Loucy (cell line): Measurements from ENCODE around the gene PIGM.

Experiments used
- H2AFZ ChIP-seq: fragments of 200-600 bp; sonication (generic); 2 replicates; pipeline ENCODE4 v1.6.0; 2016; ENCODE audit warnings: antibody characterized with exemption, mild to moderate bottlenecking, low read length, moderate library complexity
- H3F3A ChIP-seq: fragments of 200-600 bp; 2 replicates; pipeline ENCODE4 v1.6.0; 2016; ENCODE audit warnings: antibody characterized with exemption, low read depth, mild to moderate bottlenecking
- H3K27me3 ChIP-seq: fragments of 200-600 bp; sonication (generic); 2 replicates; pipeline ENCODE4 v1.6.1; 2014; ENCODE audit warnings: low read length, mild to moderate bottlenecking; ENCODE audit not compliant: insufficient read depth, poor library complexity, severe bottlenecking
- H3K36me3 ChIP-seq: fragments of 200-600 bp; sonication (generic); 2 replicates; pipeline ENCODE4 v1.6.1; 2016; ENCODE audit warnings: low read length; ENCODE audit not compliant: insufficient read depth
- H3K4me1 ChIP-seq: fragments of 200-600 bp; sonication (generic); 2 replicates; pipeline ENCODE4 v1.5.1; 2014; ENCODE audit warnings: low read length, mild to moderate bottlenecking; ENCODE audit not compliant: insufficient read depth, poor library complexity, severe bottlenecking
- H3K4me2 ChIP-seq: fragments of 200-600 bp; sonication (generic); 2 replicates; pipeline ENCODE4 v1.6.0; 2014; ENCODE audit warnings: antibody characterized with exemption, low read length, low read depth, mild to moderate bottlenecking; ENCODE audit not compliant: poor library complexity, severe bottlenecking
- H3K4me3 ChIP-seq: fragments of 200-600 bp; sonication (generic); 2 replicates; pipeline ENCODE4 v1.5.1; 2014; ENCODE audit warnings: low read length, mild to moderate bottlenecking, mixed read lengths; ENCODE audit not compliant: poor library complexity, severe bottlenecking
- H3K79me2 ChIP-seq: fragments of 200-600 bp; sonication (generic); 2 replicates; pipeline ENCODE4 v1.6.1; 2014; ENCODE audit warnings: low read length; ENCODE audit not compliant: insufficient read depth
- H3K9ac ChIP-seq: fragments of 200-600 bp; sonication (generic); 2 replicates; pipeline ENCODE4 v1.6.0; 2014; ENCODE audit warnings: mild to moderate bottlenecking, low read depth, low read length, moderate library complexity; ENCODE audit not compliant: poor library complexity, severe bottlenecking
- H3K9me2 ChIP-seq: fragments of 200-600 bp; sonication (generic); replicated peaks from 2 replicates; pipeline ENCODE4 v1.6.1; 2016; ENCODE audit warnings: low read depth, low read length, mixed read lengths
- H3K9me3 ChIP-seq: fragments of 200-600 bp; sonication (generic); 2 replicates; pipeline ENCODE4 v1.6.1; 2014; ENCODE audit warnings: mild to moderate bottlenecking, antibody characterized with exemption, low read length, low read depth; ENCODE audit not compliant: insufficient read depth
- H4K20me1 ChIP-seq: fragments of 200-600 bp; sonication (generic); 2 replicates; pipeline ENCODE4 v1.6.0; 2014; ENCODE audit warnings: antibody characterized with exemption, low read length, mild to moderate bottlenecking; ENCODE audit not compliant: insufficient read depth, poor library complexity, severe bottlenecking
- EZH2phosphoT487 ChIP-seq: fragments of 200-600 bp; IDR thresholded peaks from 2 replicates; pipeline ENCODE4 v1.6.1; 2018; ENCODE audit warnings: antibody characterized with exemption, mild to moderate bottlenecking, moderate library complexity, borderline replicate concordance
- TF ChIP-seq, protein P1 (sequence below): fragments of 200-600 bp; sonication (generic); conservative IDR thresholded peaks from 2 replicates; pipeline ENCODE4 v1.5.1; 2014; ENCODE audit warnings: mild to moderate bottlenecking, antibody characterized with exemption, low read length

The PIGM gene

DNA sequence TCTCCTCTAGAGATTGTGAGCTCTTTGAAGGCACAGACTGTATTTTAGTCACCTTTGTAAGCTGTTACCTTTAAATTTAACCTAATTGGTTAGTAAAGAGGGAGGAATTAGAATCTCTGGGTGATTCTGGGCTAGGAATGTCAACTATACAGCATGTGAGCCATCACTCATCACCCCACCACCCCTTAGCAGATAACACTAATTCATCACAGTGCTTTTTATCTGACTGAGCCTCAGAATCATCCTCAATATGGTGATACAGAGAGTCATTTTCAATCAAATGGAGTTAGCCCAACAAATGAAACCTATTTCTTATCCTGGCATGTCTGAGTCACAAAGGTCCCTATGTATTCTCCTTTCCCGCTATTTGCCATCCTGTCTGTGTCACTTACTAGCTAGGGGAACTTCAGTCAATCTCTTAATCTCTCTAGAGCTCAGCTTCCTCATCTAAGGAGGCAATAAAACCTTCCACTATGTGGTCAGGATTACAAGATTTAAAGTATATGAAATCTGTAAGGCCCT lies 24.9 kb upstream of the PIGM start:
- Histone ChIP-seq H3K79me2 (no peaks in the 10 kb centered on the region), H3K9ac (no peak overlapping the region), H3K9me3 (no peaks in the 10 kb centered on the region), H3K27me3 (no peaks in the 10 kb centered on the region), H3K4me1 (no peaks in the 10 kb centered on the region), H3K9me2 (no peaks in the 10 kb centered on the region), H3K4me2 (no peak overlapping the region), H3K36me3 (no peaks in the 10 kb centered on the region), H2AFZ (no peak overlapping the region), H3F3A (no peaks in the 10 kb centered on the region), H4K20me1 (no peaks in the 10 kb centered on the region), H3K4me3 (no peak overlapping the region)
- TF ChIP-seq, protein P1, sequence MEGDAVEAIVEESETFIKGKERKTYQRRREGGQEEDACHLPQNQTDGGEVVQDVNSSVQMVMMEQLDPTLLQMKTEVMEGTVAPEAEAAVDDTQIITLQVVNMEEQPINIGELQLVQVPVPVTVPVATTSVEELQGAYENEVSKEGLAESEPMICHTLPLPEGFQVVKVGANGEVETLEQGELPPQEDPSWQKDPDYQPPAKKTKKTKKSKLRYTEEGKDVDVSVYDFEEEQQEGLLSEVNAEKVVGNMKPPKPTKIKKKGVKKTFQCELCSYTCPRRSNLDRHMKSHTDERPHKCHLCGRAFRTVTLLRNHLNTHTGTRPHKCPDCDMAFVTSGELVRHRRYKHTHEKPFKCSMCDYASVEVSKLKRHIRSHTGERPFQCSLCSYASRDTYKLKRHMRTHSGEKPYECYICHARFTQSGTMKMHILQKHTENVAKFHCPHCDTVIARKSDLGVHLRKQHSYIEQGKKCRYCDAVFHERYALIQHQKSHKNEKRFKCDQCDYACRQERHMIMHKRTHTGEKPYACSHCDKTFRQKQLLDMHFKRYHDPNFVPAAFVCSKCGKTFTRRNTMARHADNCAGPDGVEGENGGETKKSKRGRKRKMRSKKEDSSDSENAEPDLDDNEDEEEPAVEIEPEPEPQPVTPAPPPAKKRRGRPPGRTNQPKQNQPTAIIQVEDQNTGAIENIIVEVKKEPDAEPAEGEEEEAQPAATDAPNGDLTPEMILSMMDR = no peak
- TF ChIP-seq EZH2phosphoT487 = no peak

DNA sequence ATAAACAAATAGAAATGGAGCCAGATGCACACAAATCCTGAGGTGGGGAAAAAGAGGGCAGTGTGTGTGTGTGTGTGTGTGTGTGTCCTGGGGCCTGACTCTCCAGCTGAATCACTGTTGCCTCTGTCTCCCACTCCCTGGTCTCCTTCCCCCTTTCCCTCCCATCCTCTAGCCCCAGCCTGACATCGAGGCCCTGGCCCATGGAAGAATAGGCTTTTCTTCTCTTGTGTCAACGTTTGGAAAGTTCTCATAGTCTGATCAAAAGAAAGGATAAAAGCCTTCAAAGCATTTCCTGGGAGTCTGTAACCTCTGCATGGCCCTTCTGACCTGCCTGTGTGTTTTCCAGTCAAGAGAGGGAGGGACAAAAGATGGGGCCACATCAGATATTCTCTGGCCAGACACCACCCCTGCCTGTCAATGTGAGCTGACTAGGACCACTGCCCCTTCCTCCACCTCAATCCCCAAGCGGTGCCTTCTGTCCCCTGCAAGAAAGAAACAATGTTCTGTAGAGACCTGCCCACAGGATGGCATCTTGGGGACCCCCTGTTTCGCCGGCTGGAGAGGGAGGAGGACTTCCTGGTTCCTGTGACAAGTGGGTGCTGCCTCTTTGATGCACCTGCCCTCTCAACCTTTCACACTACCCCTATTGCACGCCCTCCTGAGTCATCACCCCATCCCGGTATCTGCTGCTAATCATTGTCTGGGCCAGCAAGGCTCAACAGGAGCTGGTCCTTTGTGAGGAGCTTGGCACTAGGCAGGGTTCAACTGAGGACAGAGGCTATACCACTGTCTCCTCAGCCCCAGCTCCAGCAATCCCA lies 22.0 kb upstream of the PIGM start:
- H3F3A ChIP-seq = no peaks in the 10 kb centered on the region

DNA sequence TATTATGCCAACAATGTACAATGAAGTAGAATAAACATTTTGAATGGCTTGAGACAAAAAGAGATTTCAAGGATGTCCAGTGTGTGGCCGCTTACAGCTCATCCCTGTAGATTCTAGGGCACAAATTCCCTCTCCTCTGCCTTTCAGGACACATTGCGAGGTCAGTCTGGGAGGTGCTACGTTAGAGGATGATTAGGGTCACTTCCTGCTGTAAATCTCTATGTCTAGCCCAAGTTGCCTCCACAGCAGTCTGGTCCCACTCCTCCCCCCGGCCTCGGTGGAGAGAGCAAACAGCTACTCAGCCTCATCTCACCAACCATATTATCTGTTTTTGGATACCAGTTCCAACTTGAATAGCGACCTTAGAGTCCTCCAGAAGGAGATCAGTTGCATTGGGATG lies 21.1 kb upstream of the PIGM start:
- H3K4me2 ChIP-seq = no peak overlapping the region
- H3F3A ChIP-seq = no peaks in the 10 kb centered on the region
- no peak for TF ChIP-seq EZH2phosphoT487
- TF ChIP-seq, protein P1 = no peak
- no peaks in the 10 kb centered on the region for H3K27me3 ChIP-seq
- H4K20me1 ChIP-seq = no peaks in the 10 kb centered on the region
- H3K9ac ChIP-seq = no peak overlapping the region
- no peak overlapping the region for H2AFZ ChIP-seq
- no peak overlapping the region for H3K4me3 ChIP-seq
- no peaks in the 10 kb centered on the region for H3K36me3 ChIP-seq
- H3K9me2 ChIP-seq = no peaks in the 10 kb centered on the region
- no peaks in the 10 kb centered on the region for H3K4me1 ChIP-seq
- H3K79me2 ChIP-seq = no peaks in the 10 kb centered on the region
- H3K9me3 ChIP-seq = no peaks in the 10 kb centered on the region

More for the DNA sequence above, 22.0 kb upstream of the PIGM start:
- no peak overlapping the region for H3K4me3 ChIP-seq
- no peak for TF ChIP-seq EZH2phosphoT487
- TF ChIP-seq, protein P1 = no peak
- H3K79me2 ChIP-seq = no peaks in the 10 kb centered on the region
- H4K20me1 ChIP-seq = no peaks in the 10 kb centered on the region
- H3K4me1 ChIP-seq = no peaks in the 10 kb centered on the region
- no peak overlapping the region for H2AFZ ChIP-seq
- no peaks in the 10 kb centered on the region for H3K9me2 ChIP-seq
- H3K4me2 ChIP-seq = no peak overlapping the region
- no peak overlapping the region for H3K9ac ChIP-seq
- H3K36me3 ChIP-seq = no peaks in the 10 kb centered on the region
- no peaks in the 10 kb centered on the region for H3K27me3 ChIP-seq
- H3K9me3 ChIP-seq = no peaks in the 10 kb centered on the region
